Measurements from ENCODE around the gene UBE2Z. TPM values are rescaled to one million over a fixed set of nuclear protein-coding genes. Genes with fewer than 3 reads are reported as not detected.

UBE2Z gene
- polyA plus RNA-seq, 1 donor from 2014 or later: 70.3 TPM

DNA sequence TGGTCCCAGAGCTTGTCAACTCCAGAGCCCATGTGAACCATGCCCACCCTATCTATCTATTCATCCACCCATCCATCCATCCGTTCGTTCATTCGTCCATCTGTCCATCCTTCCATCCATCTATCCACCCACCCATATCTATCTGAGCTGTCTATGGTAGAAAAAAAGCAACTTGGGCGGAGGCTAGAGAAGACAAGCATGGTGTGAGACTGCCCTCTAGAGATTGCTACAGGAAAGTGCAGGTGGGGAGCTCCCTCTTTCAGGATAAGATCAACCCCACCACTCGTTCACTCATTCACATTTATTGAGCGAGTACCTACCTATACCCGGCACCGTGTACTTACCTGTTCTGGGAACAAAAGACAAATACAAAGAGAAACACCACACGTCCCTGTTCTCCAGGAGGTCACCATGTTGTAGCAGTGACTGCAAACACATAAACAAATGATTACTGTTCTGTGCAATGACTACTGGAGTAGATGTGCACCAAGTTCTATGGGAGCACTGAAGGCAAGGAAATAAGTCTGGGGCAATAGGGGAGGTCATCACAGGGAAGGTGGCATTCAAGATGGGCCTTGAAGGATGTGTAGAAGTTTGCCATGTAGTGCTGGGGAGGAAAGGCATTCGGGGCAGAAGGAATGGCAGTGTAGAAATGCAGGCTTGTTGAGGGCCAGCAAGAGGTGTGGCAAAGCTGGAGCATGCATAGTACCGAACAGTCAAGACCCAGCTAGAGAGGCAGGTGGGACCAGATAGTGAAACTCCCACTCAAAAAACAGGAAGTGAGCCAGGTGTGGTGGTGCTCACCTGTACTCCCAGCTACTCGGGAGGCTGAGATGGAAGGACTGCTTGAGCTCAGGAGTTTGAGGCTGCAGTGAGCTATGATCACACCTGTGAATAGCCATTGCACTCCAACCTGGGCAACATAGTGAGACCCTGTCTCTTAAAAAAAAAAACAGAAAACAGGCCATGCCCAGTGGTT lies 29.0 kb upstream of the UBE2Z start:
- Histone ChIP-seq H3K36me3 (ENCODE audit: insufficient read depth, low read length) (no peaks in the 10 kb centered on the region), H3K9me2 (ENCODE audit: insufficient read depth, low read length) (no peaks in the 10 kb centered on the region), H3K4me2 (ENCODE audit: low read length) (no peak overlapping the region), H3K9ac (ENCODE audit: low read length) (no peak overlapping the region), H4K20me1 (ENCODE audit: insufficient read depth) (no peaks in the 10 kb centered on the region), H3K27ac (ENCODE audit: low read length) (no peak overlapping the region), H3K9me3 (ENCODE audit: low read length) (no peaks in the 10 kb centered on the region), H3K4me3 (ENCODE audit: low read length) (no peak overlapping the region), H3K79me2 (replicated peaks; ENCODE audit: insufficient read depth, low read length) (no peaks in the 10 kb centered on the region), H3K27me3 (ENCODE audit: insufficient read depth, low read depth, low read length) (no peaks in the 10 kb centered on the region), H2AFZ (ENCODE audit: low read depth, low read length) (no peak overlapping the region), H3F3A (ENCODE audit: insufficient read depth, low read length, poor library complexity, severe bottlenecking) (no peaks in the 10 kb centered on the region)
- TF ChIP-seq REST (IDR thresholded peaks at IDR 0.05; ENCODE audit: borderline replicate concordance): no peak
- no peak for TF ChIP-seq TAF1 (IDR thresholded peaks at IDR 0.05; ENCODE audit: low read depth)
- no peak for TF ChIP-seq MXI1 (conservative IDR thresholded peaks at IDR 0.05; ENCODE audit: poor library complexity, severe bottlenecking)
- no peak for TF ChIP-seq POLR2AphosphoS5 (IDR thresholded peaks at IDR 0.05)
- TF ChIP-seq CTCF (IDR thresholded peaks at IDR 0.05; ENCODE audit: poor library complexity, severe bottlenecking): peak; percentile 90
- TF ChIP-seq EZH2 (IDR thresholded peaks at IDR 0.05; ENCODE audit: borderline replicate concordance, insufficient read depth, low read length, poor library complexity, severe bottlenecking): no peak
- TF ChIP-seq SMC3 (conservative IDR thresholded peaks at IDR 0.05; ENCODE audit: poor library complexity): peak; percentile 87
- TF ChIP-seq RAD21 (conservative IDR thresholded peaks at IDR 0.05): peak; percentile 89
- no peak for TF ChIP-seq EP300 (conservative IDR thresholded peaks at IDR 0.05; ENCODE audit: poor library complexity, severe bottlenecking)

DNA sequence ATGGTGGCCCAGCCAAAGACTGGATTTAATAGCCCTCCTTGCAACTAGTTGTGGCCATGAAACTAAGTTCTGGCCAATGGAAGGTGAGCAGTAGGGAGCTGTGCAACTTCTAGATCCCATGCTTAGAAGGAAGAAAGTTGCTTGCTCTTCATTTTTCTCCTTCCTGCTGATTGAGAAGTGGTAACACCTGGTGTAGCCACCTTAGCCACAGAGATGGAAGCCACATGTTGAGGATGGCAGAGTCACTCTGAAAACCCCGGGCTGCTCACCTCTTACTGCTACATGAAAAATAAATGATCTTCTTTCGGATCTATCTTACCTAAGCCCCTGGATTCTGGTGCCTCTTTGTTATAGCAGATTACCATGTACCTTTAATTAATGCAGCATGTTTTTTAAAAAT lies 25.9 kb upstream of the UBE2Z start:
- Histone ChIP-seq H3K79me2 (replicated peaks; ENCODE audit: insufficient read depth, low read length) (no peaks in the 10 kb centered on the region), H3K4me2 (ENCODE audit: low read length) (no peak overlapping the region), H4K20me1 (ENCODE audit: insufficient read depth) (no peaks in the 10 kb centered on the region), H2AFZ (ENCODE audit: low read depth, low read length) (no peak overlapping the region), H3K9me2 (ENCODE audit: insufficient read depth, low read length) (no peaks in the 10 kb centered on the region), H3K36me3 (ENCODE audit: insufficient read depth, low read length) (no peaks in the 10 kb centered on the region), H3K27me3 (ENCODE audit: insufficient read depth, low read depth, low read length) (no peaks in the 10 kb centered on the region), H3F3A (ENCODE audit: insufficient read depth, low read length, poor library complexity, severe bottlenecking) (no peaks in the 10 kb centered on the region), H3K9ac (ENCODE audit: low read length) (no peak overlapping the region), H3K4me3 (ENCODE audit: low read length) (no peak overlapping the region), H3K9me3 (ENCODE audit: low read length) (no peaks in the 10 kb centered on the region), H3K27ac (ENCODE audit: low read length) (no peak overlapping the region)
- TF ChIP-seq CTCF (IDR thresholded peaks at IDR 0.05; ENCODE audit: poor library complexity, severe bottlenecking) (no peak), EP300 (conservative IDR thresholded peaks at IDR 0.05; ENCODE audit: poor library complexity, severe bottlenecking) (no peak), TAF1 (IDR thresholded peaks at IDR 0.05; ENCODE audit: low read depth) (no peak), REST (IDR thresholded peaks at IDR 0.05; ENCODE audit: borderline replicate concordance) (no peak), EZH2 (IDR thresholded peaks at IDR 0.05; ENCODE audit: borderline replicate concordance, insufficient read depth, low read length, poor library complexity, severe bottlenecking) (no peak), MXI1 (conservative IDR thresholded peaks at IDR 0.05; ENCODE audit: poor library complexity, severe bottlenecking) (no peak), RAD21 (conservative IDR thresholded peaks at IDR 0.05) (no peak), POLR2AphosphoS5 (IDR thresholded peaks at IDR 0.05) (no peak), SMC3 (conservative IDR thresholded peaks at IDR 0.05; ENCODE audit: poor library complexity) (no peak)

All from neural cell (in vitro differentiated cells).